Measurements from ENCODE around the gene RANBP1. TPM values are rescaled to one million over a fixed set of nuclear protein-coding genes. Genes with fewer than 3 reads are reported as not detected.
"Not testable (repeated sequence)": the region's sequence is repeated elsewhere in the genome, so short reads cannot be mapped to it uniquely, and the experiment has no call there.

The RANBP1 gene
- total RNA-seq: 100 to 1,000 TPM in 1 of 2 donors, 10 to 100 TPM in 1; 71.2 to 266 TPM

- TF ChIP-seq CTCF (IDR thresholded peaks at IDR 0.05): no peak
- Histone ChIP-seq H3K27me3 (no peaks in the 10 kb centered on the region), H3K4me1 (peaks cover 7% of the 10 kb centered on the region), H3K36me3 (no peaks in the 10 kb centered on the region), H3K9me3 (no peaks in the 10 kb centered on the region), H3K9ac (ENCODE audit: low read depth in 2 of 2, low read length in 2 of 2) (peak within 1 kb of the TSS; percentile 79 to 89), H3K27ac (peak within 1 kb of the TSS; percentile 74), H3K4me3 (peak within 1 kb of the TSS; percentile 89)
- no peak for DNase-seq
- intact Hi-C loops (cut with DNase I): loop anchor here (5.0 to 10.0 kb wide), 2 partner anchors 34 to 151 kb away; partner anchors contain the start of gene DGCR8
Observed at GRCh38 chr22:20115691-20116375, at the start of gene RANBP1. RANBP1 (plus strand) TSS chr22:20116104; CDS start chr22:20116185, 81 bp downstream.

GRCh38 chr22:20066617-20067383 is 49.1 kb upstream of the RANBP1 start:
- DNase-seq: no peak
- Histone ChIP-seq H3K4me1 (no peaks in the 10 kb centered on the region), H3K27ac (no peak overlapping the region), H3K9ac (ENCODE audit: low read depth in 2 of 2, low read length in 2 of 2) (no peak overlapping the region), H3K9me3 (no peaks in the 10 kb centered on the region), H3K4me3 (no peak overlapping the region), H3K36me3 (no peaks in the 10 kb centered on the region), H3K27me3 (no peaks in the 10 kb centered on the region)
- TF ChIP-seq CTCF (IDR thresholded peaks at IDR 0.05): no peak
- intact Hi-C loops (cut with DNase I): no loop called here

GRCh38 chr22:20067384-20067682 is 48.6 kb upstream of the RANBP1 start:
- H3K4me3 ChIP-seq; H3K4me1 ChIP-seq; H3K27ac ChIP-seq; H3K36me3 ChIP-seq; H3K9ac ChIP-seq (ENCODE audit: low read depth in 2 of 2, low read length in 2 of 2); H3K27me3 ChIP-seq; H3K9me3 ChIP-seq; DNase-seq; intact Hi-C loops (cut with DNase I): not testable (repeated sequence)

DNA sequence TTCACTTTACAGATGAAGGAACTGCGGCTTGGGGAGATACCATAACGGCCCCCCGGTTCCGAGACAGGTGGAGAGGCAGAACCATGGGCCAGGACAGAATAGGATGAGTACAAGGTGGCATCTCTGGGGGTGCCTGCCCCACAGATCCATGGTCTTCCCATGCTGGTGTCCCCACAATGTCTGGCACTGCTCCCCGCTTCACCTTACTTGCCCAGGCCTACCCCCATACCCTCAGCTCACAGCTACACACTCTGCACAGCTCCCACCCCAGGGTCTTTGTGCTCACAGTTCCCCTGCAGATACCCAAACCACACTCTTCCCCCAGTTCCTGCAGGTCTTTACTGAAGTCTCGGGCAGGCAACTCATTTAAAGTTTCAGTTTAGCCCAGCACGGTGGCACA is 47.3 kb upstream of the RANBP1 start:
- Histone ChIP-seq H3K36me3 (no peaks in the 10 kb centered on the region), H3K4me3 (no peak overlapping the region), H3K9ac (ENCODE audit: low read depth in 2 of 2, low read length in 2 of 2) (no peak overlapping the region), H3K9me3 (no peaks in the 10 kb centered on the region), H3K27ac (no peak overlapping the region), H3K4me1 (no peaks in the 10 kb centered on the region), H3K27me3 (no peaks in the 10 kb centered on the region)
- intact Hi-C loops (cut with DNase I): no loop called here
- no peak for DNase-seq
- no peak for TF ChIP-seq CTCF (IDR thresholded peaks at IDR 0.05)

- intact Hi-C loops (cut with DNase I): no loop called here
Observed at GRCh38 chr22:20069331-20070042, 46.4 kb upstream of the RANBP1 start.

More at GRCh38 chr22:20069331-20070042, 46.4 kb upstream of the RANBP1 start:
- no peak overlapping the region for H3K9ac ChIP-seq (ENCODE audit: low read depth in 2 of 2, low read length in 2 of 2)
- DNase-seq: no peak
- no peak for TF ChIP-seq CTCF (IDR thresholded peaks at IDR 0.05)
- H3K9me3 ChIP-seq: no peaks in the 10 kb centered on the region
- H3K4me3 ChIP-seq: no peak overlapping the region
- no peaks in the 10 kb centered on the region for H3K36me3 ChIP-seq
- H3K4me1 ChIP-seq: no peaks in the 10 kb centered on the region
- H3K27me3 ChIP-seq: no peaks in the 10 kb centered on the region
- no peak overlapping the region for H3K27ac ChIP-seq
